Stomach (tissue), 9 donors: ENCODE measurements around the gene FSTL4. TPM values are rescaled to one million over a fixed set of nuclear protein-coding genes. Genes with fewer than 3 reads are reported as not detected.
"Not testable (repeated sequence)": the region's sequence is repeated elsewhere in the genome, so short reads cannot be mapped to it uniquely, and the experiment has no call there.

Experiments used
- DNase-seq, 2 donors: peaks; one replicate each; pipeline versions ENCODE4 v3.0.0 to v3.0.0-alpha.2; 2013 to 2019
- H3K27ac ChIP-seq, 5 donors: fragments of 200-600 bp in 4 of 5; sonication (generic) in 4 of 5; one replicate each; pipeline ENCODE4 v1.5.1; 2013 to 2019; ENCODE audit warnings: mild to moderate bottlenecking in 1 of 5, moderate library complexity in 1 of 5
- H3K27me3 ChIP-seq, 3 donors: fragments of 200-600 bp; sonication (generic); one replicate each; pipeline ENCODE4 v1.5.1; 2017 to 2019; ENCODE audit warnings: mixed run types in 1 of 3
- H3K36me3 ChIP-seq, 4 donors: fragments of 200-600 bp; sonication (generic); 1 replicate in 3 of 4; 2 replicates in 1 of 4; pipeline ENCODE4 v1.5.1; 2016 to 2019
- H3K4me1 ChIP-seq, 4 donors: fragments of 200-600 bp; sonication (generic); one replicate each; pipeline ENCODE4 v1.5.1; 2016 to 2019
- H3K4me3 ChIP-seq, 4 donors: fragments of 200-600 bp; sonication (generic) in 3 of 4; one replicate each; pipeline ENCODE4 v1.5.1; 2016 to 2019; ENCODE audit warnings: mild to moderate bottlenecking in 1 of 4
- H3K9me3 ChIP-seq, 4 donors: fragments of 200-600 bp; sonication (generic); one replicate each; pipeline ENCODE4 v1.5.1; 2016 to 2019
- EP300 ChIP-seq: sonication (generic); formaldehyde crosslinking; IDR thresholded peaks from one replicate; pipeline ENCODE4 v1.6.1; 2017; ENCODE audit warnings: antibody characterized with exemption
- POLR2A ChIP-seq, 4 donors: fragments of 450-650 bp; IDR thresholded peaks; one replicate each; pipeline ENCODE4 v1.6.1; 2016; ENCODE audit warnings: antibody characterized with exemption in 4 of 4, control low read depth in 2 of 4, mild to moderate bottlenecking in 1 of 4, moderate library complexity in 1 of 4
- POLR2AphosphoS5 ChIP-seq, 3 donors: sonication (generic); formaldehyde crosslinking; IDR thresholded peaks; one replicate each; pipeline ENCODE4 v1.6.1; 2016; ENCODE audit warnings: antibody characterized with exemption in 3 of 3
- WGBS, 5 donors: extraction: QIAGEN DNeasy Blood & Tissue Kit in 3 of 5; methylation state at CpG; one replicate each; pipeline versions ENCODE4 v1.1.5 to v1.1.7; 2013 to 2018; 5-methylcytosine and 5-hydroxymethylcytosine counted together
- intact Hi-C: fragments of 100-400 bp; cut with DNase I; formaldehyde crosslinking; loops from one replicate; pipeline ENCODE4 v1.15.1; 2023; ENCODE audit warnings: low total_unique reads
- polyA plus RNA-seq, 3 donors: library from polyadenylated mRNA; stranded (reverse); fragments of 200-250 nt; gene quantifications; one replicate each; pipeline ENCODE4 v1.2.3, GENCODE V29; 2013
- total RNA-seq, 5 donors: library from RNA; depleted of rRNA; stranded (reverse); fragments of >200 nt; gene quantifications; one replicate each; pipeline versions ENCODE4 v1.1.0 to v1.2.3, GENCODE V29; 2014 to 2016
- TF ChIP-seq, protein P1 (sequence below), 7 experiments: fragments of 450-650 bp in 4 of 7; fragments of 200-600 bp in 3 of 7; sonication (generic) in 3 of 7; IDR thresholded peaks; one replicate each; pipeline ENCODE4 v1.5.1; 2016 to 2019; ENCODE audit warnings: antibody characterized with exemption in 7 of 7, control low read depth in 2 of 7, mild to moderate bottlenecking in 1 of 7
- donor health status: healthy with polysubstance abuse.
- donor health status: Bipolar disorder and iron deficiency.
- donor health status: healthy.

Gene FSTL4
- total and polyA plus RNA-seq, 8 donors: 0.37 to 0.55 TPM; not detected in 6

DNA sequence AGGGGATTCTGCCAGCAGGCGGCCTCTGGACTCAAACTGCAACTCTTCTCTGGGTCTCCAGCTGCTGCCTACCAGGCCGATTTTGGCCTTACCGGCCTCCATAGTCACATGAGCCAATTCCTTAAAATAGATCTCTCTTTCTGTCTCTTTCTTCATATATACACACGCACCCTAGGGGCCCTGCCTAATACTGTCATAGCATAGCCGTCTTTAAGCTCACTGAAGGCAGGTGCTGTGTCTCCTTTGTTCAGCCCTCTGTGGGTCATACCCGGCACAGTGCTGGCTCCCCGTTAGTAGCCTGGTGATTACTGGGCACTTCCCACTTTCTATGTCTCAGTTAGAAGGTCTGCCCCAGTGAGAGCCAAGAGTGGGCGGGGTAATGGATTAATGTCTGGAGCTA lies 419.6 kb downstream of the FSTL4 start:
- 81 to 92% (median 89%) methylated on average over 8 of the region's 8 CpGs for WGBS, 5 donors
- Histone ChIP-seq H3K27me3 (no peaks in the 10 kb centered on the region), H3K9me3 (no peaks in the 10 kb centered on the region), H3K4me3 (no peak overlapping the region), H3K27ac (no peak overlapping the region), H3K4me1 (no peaks in the 10 kb centered on the region), H3K36me3 (no peaks in the 10 kb centered on the region)
- no peak for DNase-seq
- TF ChIP-seq EP300 (no peak), POLR2AphosphoS5 (IDR thresholded peaks at IDR 0.05) (no peak), POLR2A (IDR thresholded peaks at IDR 0.05) (no peak)
- TF ChIP-seq, protein P1, sequence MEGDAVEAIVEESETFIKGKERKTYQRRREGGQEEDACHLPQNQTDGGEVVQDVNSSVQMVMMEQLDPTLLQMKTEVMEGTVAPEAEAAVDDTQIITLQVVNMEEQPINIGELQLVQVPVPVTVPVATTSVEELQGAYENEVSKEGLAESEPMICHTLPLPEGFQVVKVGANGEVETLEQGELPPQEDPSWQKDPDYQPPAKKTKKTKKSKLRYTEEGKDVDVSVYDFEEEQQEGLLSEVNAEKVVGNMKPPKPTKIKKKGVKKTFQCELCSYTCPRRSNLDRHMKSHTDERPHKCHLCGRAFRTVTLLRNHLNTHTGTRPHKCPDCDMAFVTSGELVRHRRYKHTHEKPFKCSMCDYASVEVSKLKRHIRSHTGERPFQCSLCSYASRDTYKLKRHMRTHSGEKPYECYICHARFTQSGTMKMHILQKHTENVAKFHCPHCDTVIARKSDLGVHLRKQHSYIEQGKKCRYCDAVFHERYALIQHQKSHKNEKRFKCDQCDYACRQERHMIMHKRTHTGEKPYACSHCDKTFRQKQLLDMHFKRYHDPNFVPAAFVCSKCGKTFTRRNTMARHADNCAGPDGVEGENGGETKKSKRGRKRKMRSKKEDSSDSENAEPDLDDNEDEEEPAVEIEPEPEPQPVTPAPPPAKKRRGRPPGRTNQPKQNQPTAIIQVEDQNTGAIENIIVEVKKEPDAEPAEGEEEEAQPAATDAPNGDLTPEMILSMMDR (IDR thresholded peaks at IDR 0.05): no peak
- intact Hi-C loops: no loop called here

- Histone ChIP-seq H3K27me3 (no peaks in the 10 kb centered on the region), H3K27ac (no peak overlapping the region), H3K36me3 (no peaks in the 10 kb centered on the region), H3K9me3 (no peaks in the 10 kb centered on the region), H3K4me3 (no peak overlapping the region), H3K4me1 (no peaks in the 10 kb centered on the region)
- 76 to 79% (median 76%) methylated on average over 4 of the region's 4 CpGs for WGBS, 5 donors
- TF ChIP-seq POLR2AphosphoS5 (IDR thresholded peaks at IDR 0.05): no peak
- TF ChIP-seq EP300: no peak
- TF ChIP-seq, protein P1 (IDR thresholded peaks at IDR 0.05): no peak
- no peak for TF ChIP-seq POLR2A (IDR thresholded peaks at IDR 0.05)
- intact Hi-C loops: no loop called here
- no peak for DNase-seq
Measured at GRCh38 chr5:133189881-133190280, 422.5 kb downstream of the FSTL4 start.

GRCh38 chr5:133179405-133179804 lies 432.9 kb downstream of the FSTL4 start:
- TF ChIP-seq, protein P1 (IDR thresholded peaks at IDR 0.05): no peak
- TF ChIP-seq POLR2AphosphoS5 (IDR thresholded peaks at IDR 0.05): no peak
- no peak for TF ChIP-seq POLR2A (IDR thresholded peaks at IDR 0.05)
- no peak for TF ChIP-seq EP300
- Histone ChIP-seq H3K27ac (no peak overlapping the region), H3K4me1 (no peaks in the 10 kb centered on the region), H3K9me3 (no peaks in the 10 kb centered on the region), H3K27me3 (no peaks in the 10 kb centered on the region), H3K4me3 (no peak overlapping the region), H3K36me3 (no peaks in the 10 kb centered on the region)
- intact Hi-C loops: no loop called here
- no peak for DNase-seq

DNA sequence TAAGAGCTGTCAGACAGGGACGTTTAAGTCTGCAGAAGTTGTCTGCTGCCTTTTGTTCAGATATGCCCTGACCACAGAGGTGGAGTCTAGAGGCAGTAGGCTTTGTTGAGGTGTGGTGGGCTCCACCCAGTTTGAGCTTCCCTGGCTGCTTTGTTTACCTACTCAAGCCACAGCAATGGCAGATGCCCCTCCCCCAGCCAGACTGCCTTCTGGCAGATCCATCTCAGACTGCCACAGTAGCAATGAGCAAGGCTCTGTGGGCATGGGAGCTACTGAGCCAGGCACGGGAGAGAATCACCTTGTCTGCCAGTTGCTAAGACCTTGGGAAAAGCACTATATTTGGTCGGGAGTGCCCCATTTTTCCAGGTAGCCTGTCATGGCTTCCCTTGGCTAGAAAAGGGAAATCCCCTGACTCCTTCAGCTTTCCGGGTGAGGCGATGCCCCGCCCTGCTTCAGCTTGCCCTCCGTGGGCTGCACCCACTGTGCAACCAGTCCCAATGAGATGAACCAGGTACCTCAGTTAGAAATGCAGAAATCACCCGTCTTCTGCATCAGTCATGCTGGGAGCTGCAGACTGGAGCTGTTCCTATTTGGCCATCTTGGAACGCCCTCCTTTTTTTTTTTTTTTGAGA lies 441.5 kb downstream of the FSTL4 start:
- H3K27ac ChIP-seq: peak overlapping the region in 1 of 5 donors; percentile 47
- 42 to 73% (median 49%) methylated on average over 6 to 9 of the region's 9 CpGs for WGBS, 5 donors
- H3K9me3 ChIP-seq, intact Hi-C loops, H3K4me1 ChIP-seq, H3K27me3 ChIP-seq, H3K36me3 ChIP-seq: not testable (repeated sequence)
- peak overlapping the region in 1 of 4 donors; percentile 16 for H3K4me3 ChIP-seq
- peak; percentile 70 for DNase-seq

DNA sequence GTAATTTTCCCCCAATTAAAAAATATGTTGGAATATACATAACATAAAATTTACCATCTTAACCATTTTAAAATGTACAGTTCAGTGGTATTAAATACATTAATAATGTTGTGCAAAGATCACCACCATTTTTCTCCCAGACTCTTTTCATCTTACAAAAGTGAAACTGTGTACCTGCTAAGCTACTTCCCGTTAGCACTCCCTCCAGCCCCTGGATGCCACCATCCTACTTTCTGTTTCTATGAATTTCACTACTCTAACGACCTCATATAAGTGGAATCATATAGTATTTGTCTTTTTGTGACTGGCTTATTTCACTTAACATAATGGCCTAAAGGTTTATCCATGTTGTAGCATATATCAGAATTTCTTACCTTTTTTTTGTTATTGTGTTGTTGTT lies 447.6 kb downstream of the FSTL4 start:
- Histone ChIP-seq H3K4me3 (no peak overlapping the region), H3K4me1 (no peaks in the 10 kb centered on the region), H3K27ac (no peak overlapping the region), H3K9me3 (no peaks in the 10 kb centered on the region), H3K36me3 (no peaks in the 10 kb centered on the region), H3K27me3 (no peaks in the 10 kb centered on the region)
- WGBS, 5 donors: 55 to 68% (median 62%) methylated on average over 2 of the region's 2 CpGs
- TF ChIP-seq POLR2A (IDR thresholded peaks at IDR 0.05) (no peak), EP300 (no peak), POLR2AphosphoS5 (IDR thresholded peaks at IDR 0.05) (no peak)
- TF ChIP-seq, protein P1 (IDR thresholded peaks at IDR 0.05): no peak
- no peak for DNase-seq
- intact Hi-C loops: no loop called here
